MCF 10A (cell line): ENCODE measurements around the gene DEDD. TPM values are rescaled to one million over a fixed set of nuclear protein-coding genes. Genes with fewer than 3 reads are reported as not detected.

Experiments
- BruUV-seq: library from RNA; stranded (reverse); fragments of 400-500 nt; replicated peaks from 2 replicates; lab custom pipeline; 2021; lab: Mats Ljungman, UMichigan
- CTCF ChIA-PET: fragments of 300-600 bp; sonication (Branson Sonifier 250); formaldehyde crosslinking; extraction: SDS; loops from one replicate; lab custom pipeline; 2021; ENCODE audit warnings: antibody characterized with exemption, inconsistent platforms; lab: Yijun Ruan, JAX
- POLR2A ChIA-PET: fragments of 300-600, 350-650 bp; sonication (Branson Sonifier 250); formaldehyde crosslinking; extraction: SDS; loops from one replicate; lab custom pipeline; 2020; ENCODE audit warnings: antibody characterized with exemption, inconsistent platforms; lab: Yijun Ruan, JAX
- DNase-seq: peaks from one replicate; pipeline ENCODE4 v3.0.0-alpha.2; 2018; ENCODE audit not compliant: unreplicated experiment
- H3K27ac Mint-ChIP-seq: one replicate; pipeline ENCODE4 v1.8.0; 2022; ENCODE audit warnings: mild to moderate bottlenecking, low read depth, mixed read lengths; ENCODE audit not compliant: unreplicated experiment
- H3K27me3 Mint-ChIP-seq: one replicate; pipeline ENCODE4 v1.8.0; 2022; ENCODE audit warnings: mixed read lengths; ENCODE audit not compliant: insufficient read depth, unreplicated experiment
- H3K36me3 Mint-ChIP-seq: one replicate; pipeline ENCODE4 v1.8.0; 2022; ENCODE audit warnings: mild to moderate bottlenecking, moderate library complexity, mixed read lengths; ENCODE audit not compliant: insufficient read depth, unreplicated experiment
- H3K4me1 Mint-ChIP-seq: one replicate; pipeline ENCODE4 v1.8.0; 2022; ENCODE audit warnings: mixed read lengths; ENCODE audit not compliant: insufficient read depth, unreplicated experiment
- H3K4me3 Mint-ChIP-seq: one replicate; pipeline ENCODE4 v1.8.0; 2022; ENCODE audit warnings: mild to moderate bottlenecking, moderate library complexity, mixed read lengths; ENCODE audit not compliant: unreplicated experiment
- H3K9me3 Mint-ChIP-seq: one replicate; pipeline ENCODE4 v1.8.0; 2022; ENCODE audit warnings: mixed read lengths; ENCODE audit not compliant: unreplicated experiment
- CTCF ChIP-seq: fragments of 200-600 bp; IDR thresholded peaks from one replicate; pipeline ENCODE4 v1.8.0; 2022; ENCODE audit warnings: antibody characterized with exemption, mild to moderate bottlenecking; ENCODE audit not compliant: unreplicated experiment
- intact Hi-C: fragments of 100-400 bp; cut with micrococcal nuclease; formaldehyde crosslinking; loops from 2 replicates; pipeline ENCODE4 v1.14.1; 2022
- total RNA-seq: library from RNA; stranded (reverse); gene quantifications from 2 replicates; pipeline ENCODE4 v1.2.3, GENCODE V29; 2022

The DEDD gene
- total RNA-seq, 1 experiment from 2014 or later = 73.6 TPM

GRCh38 chr1:161091093-161091492 lies 41.4 kb downstream of the DEDD start:
- no peak for DNase-seq
- Mint-ChIP-seq H3K36me3 (peaks cover 6% of the 10 kb centered on the region), H3K4me1 (peaks cover 41% of the 10 kb centered on the region), H3K4me3 (no peak overlapping the region), H3K27me3 (no peaks in the 10 kb centered on the region), H3K27ac (no peak overlapping the region), H3K9me3 (no peaks in the 10 kb centered on the region)
- no peak for TF ChIP-seq CTCF
- intact Hi-C loops = no loop called here
- ChIA-PET CTCF (no interaction called here), POLR2A (interaction anchor here (1.0 kb wide), 1 partner anchor 75 kb away, joined by 4 read pairs; the partner anchor contains the start of gene PPOX)
- no TSS peak for BruUV-seq

- ChIA-PET POLR2A (no interaction called here), CTCF (interaction anchor here (1.4 kb wide), 1 partner anchor 93 kb away, joined by 5 read pairs; no protein-coding TSS in a partner anchor)
- Mint-ChIP-seq H3K9me3 (no peaks in the 10 kb centered on the region), H3K27me3 (no peaks in the 10 kb centered on the region), H3K4me1 (peaks cover 42% of the 10 kb centered on the region), H3K36me3 (peaks cover 6% of the 10 kb centered on the region), H3K4me3 (no peak overlapping the region), H3K27ac (no peak overlapping the region)
- intact Hi-C loops = no loop called here
- no TSS peak for BruUV-seq
- DNase-seq = no peak
- TF ChIP-seq CTCF = no peak
These were observed 41.9 kb downstream of the DEDD start for GRCh38 chr1:161090617-161091016.

GRCh38 chr1:161089938-161090337 lies 42.5 kb downstream of the DEDD start:
- Mint-ChIP-seq H3K27ac (no peak overlapping the region), H3K4me3 (no peak overlapping the region), H3K9me3 (no peaks in the 10 kb centered on the region), H3K27me3 (no peaks in the 10 kb centered on the region), H3K36me3 (peaks cover 6% of the 10 kb centered on the region), H3K4me1 (peaks cover 40% of the 10 kb centered on the region)
- ChIA-PET POLR2A (interaction anchor here (0.5 to 1.1 kb wide), 3 partner anchors 41 to 106 kb away, joined by 3 to 5 read pairs (median 4); no protein-coding TSS in a partner anchor), CTCF (interaction anchor here (1.4 to 6.5 kb wide), 3 partner anchors 7 to 92 kb away, joined by 5 to 80 read pairs (median 12); partner anchors contain the start of gene KLHDC9)
- no peak for DNase-seq
- BruUV-seq = no TSS peak
- TF ChIP-seq CTCF = no peak
- intact Hi-C loops = loop anchor here (10.0 kb wide), 1 partner anchor 745 kb away; the partner anchor contains the start of genes COPA and NCSTN

DNA sequence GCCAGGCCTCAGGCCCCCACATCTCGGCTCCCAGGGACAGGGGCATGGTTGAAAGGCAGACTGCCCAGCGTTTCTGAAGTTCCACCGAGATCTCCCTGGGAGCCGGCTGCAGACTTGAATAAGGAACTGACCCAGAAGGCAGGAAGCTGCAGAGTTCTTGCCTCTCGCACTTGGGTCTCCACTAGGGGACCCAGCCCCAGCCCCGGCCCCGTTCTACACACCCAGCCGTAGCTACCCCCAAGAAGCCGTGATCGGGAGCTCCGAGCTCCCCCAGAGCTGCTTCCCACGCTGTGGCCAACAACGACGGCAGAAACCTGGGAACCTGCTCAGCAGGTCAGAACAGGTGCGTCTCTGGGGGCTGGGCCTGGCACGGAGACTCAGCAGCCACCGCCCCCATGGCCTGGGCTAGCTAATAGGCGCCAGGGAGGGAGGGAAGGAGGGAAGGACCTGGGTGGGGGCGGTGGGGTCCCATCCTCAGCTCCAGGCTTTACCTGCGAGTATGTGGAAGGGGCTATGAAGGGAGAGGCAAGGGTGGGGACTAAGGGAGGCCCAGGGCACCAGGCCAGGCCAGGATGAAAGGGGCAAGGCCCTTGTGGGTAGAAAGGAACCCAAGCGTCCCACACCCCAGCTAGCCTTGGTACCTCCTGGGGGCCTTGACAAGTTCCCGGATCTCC lies 43.1 kb downstream of the DEDD start, which contains the start of gene NECTIN4:
NECTIN4 (minus strand) TSS at position 308 of the 674 bp plus-strand sequence; CDS start at position 46, 262 bp downstream.
- Mint-ChIP-seq H3K36me3 (peaks cover 6% of the 10 kb centered on the region), H3K4me1 (peaks cover 43% of the 10 kb centered on the region), H3K9me3 (no peaks in the 10 kb centered on the region), H3K4me3 (no peak within 1 kb of the TSS), H3K27me3 (no peaks in the 10 kb centered on the region), H3K27ac (no peak within 1 kb of the TSS)
- intact Hi-C loops = loop anchor here (10.0 kb wide), 1 partner anchor 745 kb away; the partner anchor contains the start of genes COPA and NCSTN
- BruUV-seq = no TSS peak
- TF ChIP-seq CTCF = no peak
- DNase-seq = no peak
- ChIA-PET POLR2A (interaction anchor here (0.5 to 1.3 kb wide), 4 partner anchors 10 to 105 kb away, joined by 3 to 5 read pairs (median 4); no protein-coding TSS in a partner anchor), CTCF (interaction anchor here (0.6 to 6.5 kb wide), 6 partner anchors 8 to 482 kb away, joined by 3 to 80 read pairs (median 5); partner anchors contain the start of gene KLHDC9)
